GM19043 (cell line): ENCODE measurements around the gene THAP8.

Experiments
- ATAC-seq: cut with Tn5 transposase; IDR thresholded peaks from one replicate; pipeline ENCODE4 v1.9.1; 2021; ENCODE audit warnings: low read depth; ENCODE audit not compliant: unreplicated experiment

Gene THAP8

DNA sequence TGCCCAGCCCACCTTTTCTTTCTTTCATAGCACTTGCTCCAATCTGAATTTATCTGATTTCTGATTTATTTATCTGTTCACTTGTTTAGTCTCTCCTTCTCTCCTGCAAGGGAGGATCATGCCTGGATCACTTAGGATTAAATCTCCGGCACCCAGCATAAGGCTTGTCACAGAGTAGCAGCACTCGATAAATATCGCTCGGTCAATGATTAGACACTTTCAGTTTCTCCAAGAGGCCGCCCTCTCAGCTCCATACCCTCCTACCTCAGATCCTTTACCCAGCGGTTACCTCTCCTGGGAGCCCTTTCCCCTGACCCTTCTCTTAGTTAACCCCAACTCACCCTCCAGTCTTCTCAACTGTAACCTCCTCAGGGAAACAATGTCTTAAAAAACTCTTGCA is 22.8 kb downstream of the THAP8 start:
- no peak for ATAC-seq

GRCh38 chr19:36030264-36031148 is 23.6 kb downstream of the THAP8 start:
- no peak for ATAC-seq

GRCh38 chr19:36028313-36029041 is 25.6 kb downstream of the THAP8 start:
- no peak for ATAC-seq

DNA sequence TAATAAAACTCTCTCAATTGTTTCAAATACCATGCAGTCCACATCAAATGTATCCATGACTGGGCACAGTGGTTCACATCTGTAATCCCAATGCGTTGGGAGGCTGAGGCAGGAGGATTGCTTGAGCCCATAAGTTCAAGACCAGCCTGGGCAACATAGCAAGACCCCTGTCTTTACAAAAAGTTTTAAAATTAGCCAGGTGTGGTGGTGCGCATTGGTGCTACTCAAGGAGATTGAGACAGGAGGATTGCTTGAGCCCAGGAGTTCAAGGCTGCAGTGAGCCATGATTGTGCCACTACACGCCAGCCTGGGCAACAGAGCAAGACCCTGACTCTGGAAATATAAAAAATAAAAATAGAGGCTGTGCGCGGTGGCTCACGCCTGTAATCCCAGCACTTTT is 26.4 kb downstream of the THAP8 start:
- no peak for ATAC-seq

DNA sequence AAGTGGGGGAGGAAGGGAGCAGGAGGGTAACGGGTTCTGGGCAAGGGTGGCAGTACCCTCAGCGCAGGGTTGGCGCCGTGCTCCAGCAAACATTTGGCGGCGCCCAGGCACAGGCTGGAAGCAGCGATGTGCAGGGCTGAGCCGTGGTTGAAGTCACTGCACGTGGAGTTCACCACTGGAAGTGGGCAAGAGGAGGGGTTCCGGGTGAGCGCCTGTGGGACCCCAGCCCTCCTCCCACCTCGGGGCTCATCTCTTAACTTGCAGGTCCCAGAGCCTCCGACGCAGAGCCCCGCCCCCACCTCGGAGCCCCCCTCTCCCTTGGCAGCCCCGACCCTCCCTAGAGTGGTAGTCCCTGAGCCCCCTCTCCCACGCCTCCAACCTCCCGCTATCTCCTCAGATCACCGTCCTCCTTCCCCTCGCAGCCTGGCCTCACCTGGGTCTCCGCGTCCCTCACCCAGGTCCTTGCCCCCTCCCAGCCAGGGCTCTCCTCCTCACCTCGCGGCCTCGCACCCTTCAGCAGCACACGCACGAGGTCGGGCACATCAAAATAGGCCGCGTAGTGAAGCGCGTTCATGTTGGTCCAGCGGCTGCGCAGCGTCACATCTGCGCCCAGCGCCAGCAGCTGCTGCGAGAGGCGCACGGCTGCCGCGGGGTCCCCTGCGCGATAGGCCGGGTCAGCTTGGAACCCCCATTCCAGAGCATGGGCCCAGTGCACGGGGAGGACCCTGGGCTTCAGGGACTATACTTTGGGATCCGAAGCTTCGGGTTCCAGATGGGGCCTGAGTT is 27.8 kb downstream of the THAP8 start:
- ATAC-seq, result no peak

DNA sequence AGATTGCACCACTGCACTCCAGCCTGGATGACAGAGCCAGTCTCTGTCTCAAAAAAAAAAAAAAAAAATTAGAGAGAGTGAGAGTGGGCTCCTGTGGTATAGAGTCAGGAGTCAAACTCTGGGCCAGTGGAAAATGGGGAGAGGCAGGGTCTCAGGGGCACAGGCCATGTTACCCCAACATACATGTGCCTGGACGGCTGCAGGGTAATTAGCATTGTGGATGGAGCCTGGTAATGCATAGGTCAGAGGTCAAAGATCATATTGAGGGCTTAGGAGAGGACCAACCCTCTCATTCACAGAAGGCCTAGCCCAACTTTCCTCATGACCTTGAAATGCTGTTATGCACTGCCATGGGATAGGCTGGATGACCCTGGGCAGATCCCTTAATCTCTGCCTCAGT is 28.5 kb downstream of the THAP8 start:
- no peak for ATAC-seq

DNA sequence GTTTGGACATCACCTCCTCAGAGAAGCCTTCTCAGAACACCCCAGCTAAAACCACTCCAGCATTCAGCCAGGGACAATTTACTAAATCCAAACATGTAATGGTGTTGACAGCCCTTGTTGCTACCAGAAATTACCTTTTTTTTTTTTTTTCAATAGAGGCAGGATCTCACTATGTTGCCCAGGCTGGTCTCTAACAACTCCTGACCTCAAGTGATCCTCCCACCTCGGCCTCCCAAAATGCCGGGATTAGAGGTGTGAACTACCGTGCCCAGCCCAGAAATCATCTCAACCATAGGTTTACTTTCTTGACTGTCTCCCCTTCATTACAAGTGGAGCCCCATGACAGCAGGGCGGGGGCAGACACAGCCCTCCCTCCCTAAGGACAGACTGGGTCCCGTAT is 30.7 kb downstream of the THAP8 start:
- ATAC-seq, result no peak

DNA sequence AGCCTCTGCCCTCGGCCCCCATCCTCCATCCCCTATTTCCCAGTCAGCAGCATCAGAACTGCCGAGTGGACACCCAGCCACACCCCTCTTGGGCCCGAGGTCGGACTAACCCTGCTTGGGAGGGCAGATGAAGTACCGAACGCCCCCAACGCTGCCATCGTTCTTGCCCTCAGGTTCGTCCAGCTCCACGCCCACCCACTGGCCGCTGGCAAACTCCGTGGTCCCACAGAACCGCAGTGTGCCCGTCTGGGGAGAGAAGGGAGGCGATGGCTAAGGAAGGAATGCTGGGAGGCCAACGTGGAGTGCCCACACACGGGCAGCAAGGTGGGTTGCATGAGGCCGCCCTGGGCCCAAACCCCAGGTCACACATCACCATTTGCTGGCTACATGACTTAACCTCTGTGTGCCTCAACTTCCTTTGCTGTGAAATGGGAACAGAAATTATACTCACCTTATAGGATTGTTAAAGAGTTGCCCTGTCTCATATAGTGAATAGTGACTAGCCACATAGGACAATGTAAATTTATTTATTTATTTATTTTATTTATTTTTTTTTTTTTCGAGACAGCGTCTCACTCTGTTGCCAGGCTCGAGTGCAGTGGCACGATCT is 34.9 kb downstream of the THAP8 start:
- ATAC-seq, result no peak

GRCh38 chr19:36014012-36014924 is 39.8 kb downstream of the THAP8 start, which contains the start of gene ALKBH6:
TSS of gene ALKBH6 (minus strand) at chr19:36014213. CDS start at chr19:36013397, 816 bp downstream.
- peak; percentile 93 for ATAC-seq

GRCh38 chr19:36013280-36014011 is 40.6 kb downstream of the THAP8 start:
- ATAC-seq, result no peak

DNA sequence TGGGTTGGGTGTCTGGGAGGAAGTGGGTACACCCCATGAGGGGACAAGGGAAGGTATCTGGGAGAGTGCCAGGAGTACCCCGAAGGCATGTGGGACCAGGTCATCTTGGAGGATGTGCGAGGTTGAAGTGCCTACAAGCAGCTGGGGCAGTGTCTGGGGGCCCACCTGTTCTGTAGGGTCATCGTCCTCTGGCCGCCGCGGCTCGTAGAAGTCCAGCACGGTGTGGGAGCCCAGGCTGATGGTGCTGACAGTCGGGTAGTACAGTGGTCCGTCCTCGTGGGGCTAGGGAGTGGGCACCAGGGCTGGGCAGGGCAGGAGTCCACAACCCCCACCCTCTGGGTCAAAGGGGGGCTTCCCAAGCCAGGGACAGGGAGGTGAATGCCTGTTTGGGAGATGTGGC is 43.7 kb downstream of the THAP8 start:
- ATAC-seq, result no peak

GRCh38 chr19:36009633-36010379 is 44.3 kb downstream of the THAP8 start:
- no peak for ATAC-seq

- ATAC-seq, result no peak
Observed at GRCh38 chr19:36009220-36009619, 44.9 kb downstream of the THAP8 start.

DNA sequence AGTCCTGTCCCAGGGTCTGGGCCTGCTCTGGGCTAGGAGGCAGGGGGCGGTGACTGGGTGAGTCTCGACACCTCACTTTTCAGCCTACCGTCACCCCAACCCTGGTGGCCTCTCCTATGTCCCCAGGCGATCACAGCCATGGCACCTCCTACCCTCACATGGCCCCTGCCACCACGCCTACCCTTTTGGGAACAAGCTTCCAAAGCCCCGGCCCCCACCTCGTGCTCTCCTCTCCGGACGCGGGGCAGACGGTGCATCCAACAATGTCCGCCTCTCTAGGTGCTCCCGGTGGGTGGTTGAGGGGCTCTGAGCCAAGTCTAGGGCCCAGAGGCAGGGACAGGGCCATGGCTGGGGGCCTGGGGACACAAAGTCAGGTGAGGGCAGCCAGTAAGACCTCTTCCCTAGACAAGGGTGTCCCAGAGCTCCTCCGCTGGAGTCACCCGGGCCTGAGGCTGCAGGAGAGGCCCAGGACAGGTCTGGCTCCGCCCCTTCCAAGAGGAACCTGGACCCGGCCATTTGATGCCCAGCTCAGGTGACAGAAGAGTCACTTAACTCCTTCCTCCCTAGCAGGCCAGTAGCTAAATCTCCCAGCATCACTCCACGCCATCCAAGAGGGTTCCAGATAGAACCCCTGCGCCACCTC is 45.6 kb downstream of the THAP8 start, which contains the start of gene SYNE4:
Gene SYNE4 (minus strand): TSS at position 478 of the 643 bp plus-strand sequence. CDS start 132 bp downstream, at position 346.
- no peak for ATAC-seq

DNA sequence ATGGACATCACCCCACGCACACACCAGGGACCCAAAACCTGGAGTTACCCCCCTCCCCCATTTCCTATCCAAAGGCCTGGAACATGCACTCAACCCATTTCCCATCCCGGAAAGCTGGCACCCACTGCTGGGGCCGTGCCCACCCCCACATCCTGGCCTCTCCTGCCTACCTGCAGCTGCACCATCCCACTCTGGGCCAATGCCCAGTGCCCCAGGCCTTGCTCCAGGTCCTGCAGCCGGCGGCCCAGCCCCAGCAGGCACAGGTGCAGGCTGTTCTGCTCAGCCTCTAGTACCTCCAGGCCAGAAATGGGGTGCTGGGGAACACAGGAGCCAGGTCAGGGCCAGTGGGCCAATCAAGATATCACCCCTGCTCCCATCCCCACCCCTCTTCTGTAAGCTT is 47.1 kb downstream of the THAP8 start:
- ATAC-seq, result no peak

DNA sequence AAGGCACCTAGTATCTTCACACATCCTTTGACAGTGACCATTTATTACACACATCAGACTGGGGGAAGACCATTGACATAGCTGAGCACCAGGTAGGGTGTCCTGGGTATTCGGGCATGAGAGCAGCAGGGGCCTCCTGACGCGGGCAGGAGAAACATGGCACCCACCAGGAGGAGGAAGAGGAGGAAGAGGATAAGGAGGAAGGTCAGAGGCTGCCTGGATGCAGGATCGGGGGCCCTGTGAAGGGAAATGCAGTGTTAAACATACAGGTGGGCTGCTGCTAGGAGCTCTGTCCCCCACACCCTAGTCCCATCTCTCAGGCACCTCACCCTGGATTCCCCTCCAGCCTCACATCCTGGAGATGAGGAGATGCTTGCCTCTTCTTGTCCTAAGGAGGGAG is 50.8 kb downstream of the THAP8 start:
- ATAC-seq, result no peak

GRCh38 chr19:36001605-36002004 is 52.5 kb downstream of the THAP8 start:
- no peak for ATAC-seq

GRCh38 chr19:35996777-35997176 is 57.3 kb downstream of the THAP8 start:
- ATAC-seq, result no peak
